C4-2B (cell line): ENCODE results near the gene FREM2.

Experiments
- ZFX ChIP-seq: fragments of 450-650 bp; IDR thresholded peaks from 2 replicates; pipeline ENCODE4 v1.6.1; 2017
- TF ChIP-seq, protein P1 (sequence below): fragments of 450-650 bp; conservative IDR thresholded peaks from 2 replicates; pipeline ENCODE4 v1.5.1; 2017; ENCODE audit warnings: mild to moderate bottlenecking

DNA sequence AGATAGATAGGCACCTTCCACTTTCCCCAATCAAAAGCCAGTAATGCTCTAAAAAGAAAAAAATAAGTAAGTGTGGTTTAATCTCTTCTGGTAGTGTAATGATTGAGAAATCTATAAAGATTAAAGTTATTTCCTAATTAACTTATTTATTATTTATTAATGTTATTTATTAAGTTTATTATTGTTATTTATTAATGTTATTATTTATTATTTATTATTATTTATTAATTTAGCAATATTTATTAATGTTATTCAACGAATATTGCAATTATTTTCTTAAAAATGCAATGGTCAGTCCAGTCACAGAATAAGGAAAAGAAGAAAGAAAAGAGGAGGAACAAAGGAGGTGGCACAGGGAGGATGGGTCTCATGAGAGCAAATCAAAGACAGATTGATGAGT lies 100.7 kb downstream of the FREM2 start:
- TF ChIP-seq, protein P1, sequence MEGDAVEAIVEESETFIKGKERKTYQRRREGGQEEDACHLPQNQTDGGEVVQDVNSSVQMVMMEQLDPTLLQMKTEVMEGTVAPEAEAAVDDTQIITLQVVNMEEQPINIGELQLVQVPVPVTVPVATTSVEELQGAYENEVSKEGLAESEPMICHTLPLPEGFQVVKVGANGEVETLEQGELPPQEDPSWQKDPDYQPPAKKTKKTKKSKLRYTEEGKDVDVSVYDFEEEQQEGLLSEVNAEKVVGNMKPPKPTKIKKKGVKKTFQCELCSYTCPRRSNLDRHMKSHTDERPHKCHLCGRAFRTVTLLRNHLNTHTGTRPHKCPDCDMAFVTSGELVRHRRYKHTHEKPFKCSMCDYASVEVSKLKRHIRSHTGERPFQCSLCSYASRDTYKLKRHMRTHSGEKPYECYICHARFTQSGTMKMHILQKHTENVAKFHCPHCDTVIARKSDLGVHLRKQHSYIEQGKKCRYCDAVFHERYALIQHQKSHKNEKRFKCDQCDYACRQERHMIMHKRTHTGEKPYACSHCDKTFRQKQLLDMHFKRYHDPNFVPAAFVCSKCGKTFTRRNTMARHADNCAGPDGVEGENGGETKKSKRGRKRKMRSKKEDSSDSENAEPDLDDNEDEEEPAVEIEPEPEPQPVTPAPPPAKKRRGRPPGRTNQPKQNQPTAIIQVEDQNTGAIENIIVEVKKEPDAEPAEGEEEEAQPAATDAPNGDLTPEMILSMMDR: no peak
- TF ChIP-seq ZFX: no peak
